NB4 (cell line): ENCODE data around the gene MAGI1.

Experiments
- CTCF ChIP-seq: IDR thresholded peaks from one replicate; pipeline ENCODE4 v1.5.1; 2012; ENCODE audit warnings: low read depth, low read length
- MAX ChIP-seq: IDR thresholded peaks from 2 replicates; pipeline ENCODE4 v1.6.1; 2011; ENCODE audit warnings: low read depth, low read length
- MYC ChIP-seq: IDR thresholded peaks from 2 replicates; pipeline ENCODE4 v1.6.1; 2011; ENCODE audit warnings: low read depth, low read length

- TF ChIP-seq MAX (no peak), CTCF (no peak), MYC (no peak)
Measured at GRCh38 chr3:66028457-66028856, 10.3 kb downstream of the MAGI1 start.
